ENCODE results near the gene PRKAG1.

The PRKAG1 gene

GRCh38 chr12:49049566-49050224 is 31.1 kb upstream of the PRKAG1 start:
- DNase-seq (ENCODE audit: low read depth in 2 of 2), result peak; percentile 69 to 74
- TF ChIP-seq, protein P1, sequence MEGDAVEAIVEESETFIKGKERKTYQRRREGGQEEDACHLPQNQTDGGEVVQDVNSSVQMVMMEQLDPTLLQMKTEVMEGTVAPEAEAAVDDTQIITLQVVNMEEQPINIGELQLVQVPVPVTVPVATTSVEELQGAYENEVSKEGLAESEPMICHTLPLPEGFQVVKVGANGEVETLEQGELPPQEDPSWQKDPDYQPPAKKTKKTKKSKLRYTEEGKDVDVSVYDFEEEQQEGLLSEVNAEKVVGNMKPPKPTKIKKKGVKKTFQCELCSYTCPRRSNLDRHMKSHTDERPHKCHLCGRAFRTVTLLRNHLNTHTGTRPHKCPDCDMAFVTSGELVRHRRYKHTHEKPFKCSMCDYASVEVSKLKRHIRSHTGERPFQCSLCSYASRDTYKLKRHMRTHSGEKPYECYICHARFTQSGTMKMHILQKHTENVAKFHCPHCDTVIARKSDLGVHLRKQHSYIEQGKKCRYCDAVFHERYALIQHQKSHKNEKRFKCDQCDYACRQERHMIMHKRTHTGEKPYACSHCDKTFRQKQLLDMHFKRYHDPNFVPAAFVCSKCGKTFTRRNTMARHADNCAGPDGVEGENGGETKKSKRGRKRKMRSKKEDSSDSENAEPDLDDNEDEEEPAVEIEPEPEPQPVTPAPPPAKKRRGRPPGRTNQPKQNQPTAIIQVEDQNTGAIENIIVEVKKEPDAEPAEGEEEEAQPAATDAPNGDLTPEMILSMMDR (IDR thresholded peaks at IDR 0.05; ENCODE audit: low read depth, low read length), result no peak
- no peak overlapping the region for H3K4me3 ChIP-seq (replicated peaks in 1 of 2; ENCODE audit: low read depth in 2 of 2, low read length in 2 of 2)

- H3K4me3 ChIP-seq (replicated peaks in 1 of 2; ENCODE audit: low read depth in 2 of 2, low read length in 2 of 2), result no peak overlapping the region
- no peak for DNase-seq (ENCODE audit: low read depth in 2 of 2)
- TF ChIP-seq, protein P1 (IDR thresholded peaks at IDR 0.05; ENCODE audit: low read depth, low read length), result no peak
These were observed 30.4 kb upstream of the PRKAG1 start for GRCh38 chr12:49048953-49049352.

DNA sequence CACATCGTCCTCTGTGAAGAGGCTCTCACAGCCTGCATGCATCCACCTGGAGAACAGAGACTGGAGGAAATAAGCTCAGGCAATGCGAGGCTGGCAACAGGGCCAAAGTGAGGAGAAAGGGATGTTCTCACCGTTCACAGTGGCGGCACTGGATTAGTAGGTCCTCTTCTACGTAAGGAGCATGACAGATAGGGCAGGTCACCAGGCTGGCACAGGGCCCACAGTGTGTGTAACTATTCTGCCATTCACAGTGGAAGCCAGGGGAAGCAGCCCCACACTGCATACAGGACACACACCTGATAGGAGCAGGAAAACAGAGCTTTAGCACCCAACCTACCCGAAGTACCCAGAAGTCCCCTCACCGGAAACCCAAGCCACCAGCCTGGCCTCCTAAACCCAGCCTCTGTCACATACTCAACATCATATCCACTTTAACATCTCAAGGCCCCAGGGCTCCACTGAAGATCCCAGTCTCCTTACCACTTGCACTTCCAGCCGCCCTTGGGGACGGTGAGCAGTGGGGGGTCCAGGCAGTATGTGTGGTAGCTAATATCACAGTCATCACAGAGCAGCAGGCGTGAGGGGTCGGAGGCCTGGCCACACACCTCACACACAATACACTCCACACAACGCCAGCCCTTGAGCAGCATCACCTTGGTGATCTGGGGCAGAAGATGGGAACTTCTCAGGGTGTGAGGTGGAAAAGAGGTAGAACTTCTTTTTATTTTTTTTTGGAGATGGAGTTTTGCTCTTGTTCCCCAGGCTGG is 27.7 kb upstream of the PRKAG1 start:
- no peak for DNase-seq (ENCODE audit: low read depth in 2 of 2)
- TF ChIP-seq, protein P1 (IDR thresholded peaks at IDR 0.05; ENCODE audit: low read depth, low read length), result no peak

GRCh38 chr12:49044660-49045059 is 26.1 kb upstream of the PRKAG1 start:
- no peak for DNase-seq (ENCODE audit: low read depth in 2 of 2)
- no peak overlapping the region for H3K4me3 ChIP-seq (replicated peaks in 1 of 2; ENCODE audit: low read depth in 2 of 2, low read length in 2 of 2)
- TF ChIP-seq, protein P1 (IDR thresholded peaks at IDR 0.05; ENCODE audit: low read depth, low read length), result no peak

More for the DNA sequence above, 27.7 kb upstream of the PRKAG1 start:
- H3K4me3 ChIP-seq (replicated peaks in 1 of 2; ENCODE audit: low read depth in 2 of 2, low read length in 2 of 2), result no peak overlapping the region

DNA sequence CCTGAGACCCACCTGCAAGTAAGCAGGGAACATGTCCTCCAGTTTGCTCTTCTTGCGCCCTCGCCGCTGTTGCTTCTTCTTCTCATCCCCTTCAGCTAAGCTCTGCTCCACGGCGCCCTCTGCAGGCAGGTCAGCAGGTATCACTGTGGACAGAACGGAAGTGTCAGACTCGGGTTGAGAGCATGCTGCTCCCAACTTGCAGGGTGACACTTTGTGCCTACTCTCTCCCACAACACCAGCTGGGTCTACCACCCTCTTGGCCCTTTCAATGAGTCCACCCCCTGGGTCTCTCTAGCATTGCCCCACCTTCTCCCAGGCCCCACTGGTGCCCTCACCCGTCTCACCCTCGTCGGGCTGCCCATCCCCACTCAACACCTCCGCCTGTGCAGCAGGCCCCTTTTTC is 25.3 kb upstream of the PRKAG1 start:
- peak; percentile 63 to 65 for DNase-seq (ENCODE audit: low read depth in 2 of 2)
- no peak overlapping the region for H3K4me3 ChIP-seq (replicated peaks in 1 of 2; ENCODE audit: low read depth in 2 of 2, low read length in 2 of 2)
- TF ChIP-seq, protein P1 (IDR thresholded peaks at IDR 0.05; ENCODE audit: low read depth, low read length), result peak; percentile 77

GRCh38 chr12:49043241-49043640 is 24.7 kb upstream of the PRKAG1 start:
- no peak overlapping the region for H3K4me3 ChIP-seq (replicated peaks in 1 of 2; ENCODE audit: low read depth in 2 of 2, low read length in 2 of 2)
- TF ChIP-seq, protein P1 (IDR thresholded peaks at IDR 0.05; ENCODE audit: low read depth, low read length), result no peak
- no peak for DNase-seq (ENCODE audit: low read depth in 2 of 2)
